RWPE2 (cell line): ENCODE data around the gene C20orf204.

ENCODE experiments used
- ATAC-seq: fragments of 200-7000 bp; cut with Tn5 transposase; 3 replicates; pipeline ENCODE4 v1.9.1; 2021; ENCODE audit warnings: low read depth
- DNase-seq: peaks from one replicate; pipeline ENCODE4 v3.0.0-alpha.2; 2020; ENCODE audit warnings: low spot score
- H3K27ac ChIP-seq: fragments of 450-650 bp; 2 replicates; pipeline ENCODE4 v1.5.1; 2017; ENCODE audit warnings: mild to moderate bottlenecking; ENCODE audit not compliant: poor library complexity, severe bottlenecking
- H3K27me3 ChIP-seq: fragments of 250-450 bp; sonication (Bioruptor Pico); 2 replicates; pipeline ENCODE4 v1.5.1; 2021; ENCODE audit warnings: mild to moderate bottlenecking, moderate library complexity; ENCODE audit not compliant: insufficient read depth, poor library complexity, severe bottlenecking
- H3K36me3 ChIP-seq: fragments of 250-450 bp; sonication (Bioruptor Pico); 2 replicates; pipeline ENCODE4 v1.5.1; 2020; ENCODE audit warnings: low read depth, mild to moderate bottlenecking, moderate library complexity
- H3K4me1 ChIP-seq: fragments of 250-450 bp; sonication (Bioruptor Pico); 2 replicates; pipeline ENCODE4 v1.5.1; 2021; ENCODE audit warnings: mild to moderate bottlenecking, moderate library complexity; ENCODE audit not compliant: insufficient read depth, poor library complexity, severe bottlenecking
- H3K4me3 ChIP-seq: fragments of 250-450 bp; sonication (Bioruptor Pico); 2 replicates; pipeline ENCODE4 v1.5.1; 2021; ENCODE audit warnings: mild to moderate bottlenecking, moderate library complexity; ENCODE audit not compliant: severe bottlenecking
- H3K9me3 ChIP-seq: fragments of 250-450 bp; sonication (Bioruptor Pico); 2 replicates; pipeline ENCODE4 v1.5.1; 2021; ENCODE audit warnings: mild to moderate bottlenecking, moderate library complexity; ENCODE audit not compliant: severe bottlenecking
- CTCF ChIP-seq: fragments of 450-650 bp; IDR thresholded peaks from one replicate; pipeline ENCODE4 v1.5.1; 2017; ENCODE audit warnings: mild to moderate bottlenecking, moderate library complexity; ENCODE audit not compliant: poor library complexity, severe bottlenecking

The C20orf204 gene

GRCh38 chr20:64051033-64051452 lies 15.1 kb downstream of the C20orf204 start:
- Histone ChIP-seq H3K4me1 (no peaks in the 10 kb centered on the region), H3K4me3 (no peak overlapping the region), H3K36me3 (no peaks in the 10 kb centered on the region), H3K27me3 (peaks cover 47% of the 10 kb centered on the region), H3K27ac (no peak overlapping the region), H3K9me3 (no peaks in the 10 kb centered on the region)
- ATAC-seq (no peak), DNase-seq (no peak)
- TF ChIP-seq CTCF = no peak

GRCh38 chr20:64051561-64052325 lies 15.8 kb downstream of the C20orf204 start:
- Histone ChIP-seq H3K4me1 (no peaks in the 10 kb centered on the region), H3K27me3 (peaks cover 40% of the 10 kb centered on the region), H3K36me3 (no peaks in the 10 kb centered on the region), H3K9me3 (no peaks in the 10 kb centered on the region), H3K4me3 (no peak overlapping the region), H3K27ac (no peak overlapping the region)
- ATAC-seq (no peak), DNase-seq (no peak)
- TF ChIP-seq CTCF = no peak

- Histone ChIP-seq H3K27me3 (peaks cover 34% of the 10 kb centered on the region), H3K36me3 (no peaks in the 10 kb centered on the region), H3K27ac (no peak overlapping the region), H3K4me1 (no peaks in the 10 kb centered on the region), H3K4me3 (no peak overlapping the region), H3K9me3 (no peaks in the 10 kb centered on the region)
- no peak for TF ChIP-seq CTCF
- ATAC-seq (no peak), DNase-seq (no peak)
Observed at GRCh38 chr20:64052326-64052722, 16.3 kb downstream of the C20orf204 start.

GRCh38 chr20:64052987-64053840 lies 17.2 kb downstream of the C20orf204 start:
- Histone ChIP-seq H3K4me3 (no peak overlapping the region), H3K27ac (no peak overlapping the region), H3K27me3 (peaks cover 25% of the 10 kb centered on the region), H3K4me1 (no peaks in the 10 kb centered on the region), H3K36me3 (no peaks in the 10 kb centered on the region), H3K9me3 (no peaks in the 10 kb centered on the region)
- ATAC-seq (no peak), DNase-seq (peak; percentile 88)
- TF ChIP-seq CTCF = no peak
